ENCODE results near the gene FKRP. TPM values are rescaled to one million over a fixed set of nuclear protein-coding genes. Genes with fewer than 3 reads are reported as not detected.

The FKRP gene
- total and polyA plus RNA-seq, 2 of the 13 experiments (the other 11 are each of a cell fraction or from before 2014, with no cell fraction given), result 7.3 to 9.8 TPM

GRCh38 chr19:46788262-46788967, 42.6 kb downstream of the FKRP start, which contains the start of gene SLC1A5 (continued):
- TF ChIP-seq ZNF75D (CRISPR knock-in tag; IDR thresholded peaks at IDR 0.05; ENCODE audit: borderline replicate concordance), result 0 out of 2 replicates have a peak, but pooled peaks have one; percentile 29
- TF ChIP-seq TFDP1 (CRISPR knock-in tag; IDR thresholded peaks at IDR 0.05; ENCODE audit: borderline replicate concordance), result peak; percentile 90
- 0 out of 2 replicates have a peak, but pooled peaks have one; percentile 31 for TF ChIP-seq ZSCAN30 (CRISPR knock-in tag; IDR thresholded peaks at IDR 0.05)
- TF ChIP-seq ZNF562 (CRISPR knock-in tag; IDR thresholded peaks at IDR 0.05; ENCODE audit: borderline replicate concordance), result no peak
- TF ChIP-seq REXO4 (CRISPR knock-in tag; IDR thresholded peaks at IDR 0.05; ENCODE audit: borderline replicate concordance), result no peak
- no peak for TF ChIP-seq HMGA1 (CRISPR knock-in tag; conservative IDR thresholded peaks at IDR 0.05)
- no peak for TF ChIP-seq ZNF558 (CRISPR knock-in tag; IDR thresholded peaks at IDR 0.05; ENCODE audit: borderline replicate concordance)
- TF ChIP-seq HHEX (CRISPR knock-in tag; IDR thresholded peaks at IDR 0.05), result no peak
- no peak for TF ChIP-seq ZNF7 (CRISPR knock-in tag; IDR thresholded peaks at IDR 0.05)
- no peak for TF ChIP-seq RORA (CRISPR knock-in tag; IDR thresholded peaks at IDR 0.05)
- TF ChIP-seq, protein P1, sequence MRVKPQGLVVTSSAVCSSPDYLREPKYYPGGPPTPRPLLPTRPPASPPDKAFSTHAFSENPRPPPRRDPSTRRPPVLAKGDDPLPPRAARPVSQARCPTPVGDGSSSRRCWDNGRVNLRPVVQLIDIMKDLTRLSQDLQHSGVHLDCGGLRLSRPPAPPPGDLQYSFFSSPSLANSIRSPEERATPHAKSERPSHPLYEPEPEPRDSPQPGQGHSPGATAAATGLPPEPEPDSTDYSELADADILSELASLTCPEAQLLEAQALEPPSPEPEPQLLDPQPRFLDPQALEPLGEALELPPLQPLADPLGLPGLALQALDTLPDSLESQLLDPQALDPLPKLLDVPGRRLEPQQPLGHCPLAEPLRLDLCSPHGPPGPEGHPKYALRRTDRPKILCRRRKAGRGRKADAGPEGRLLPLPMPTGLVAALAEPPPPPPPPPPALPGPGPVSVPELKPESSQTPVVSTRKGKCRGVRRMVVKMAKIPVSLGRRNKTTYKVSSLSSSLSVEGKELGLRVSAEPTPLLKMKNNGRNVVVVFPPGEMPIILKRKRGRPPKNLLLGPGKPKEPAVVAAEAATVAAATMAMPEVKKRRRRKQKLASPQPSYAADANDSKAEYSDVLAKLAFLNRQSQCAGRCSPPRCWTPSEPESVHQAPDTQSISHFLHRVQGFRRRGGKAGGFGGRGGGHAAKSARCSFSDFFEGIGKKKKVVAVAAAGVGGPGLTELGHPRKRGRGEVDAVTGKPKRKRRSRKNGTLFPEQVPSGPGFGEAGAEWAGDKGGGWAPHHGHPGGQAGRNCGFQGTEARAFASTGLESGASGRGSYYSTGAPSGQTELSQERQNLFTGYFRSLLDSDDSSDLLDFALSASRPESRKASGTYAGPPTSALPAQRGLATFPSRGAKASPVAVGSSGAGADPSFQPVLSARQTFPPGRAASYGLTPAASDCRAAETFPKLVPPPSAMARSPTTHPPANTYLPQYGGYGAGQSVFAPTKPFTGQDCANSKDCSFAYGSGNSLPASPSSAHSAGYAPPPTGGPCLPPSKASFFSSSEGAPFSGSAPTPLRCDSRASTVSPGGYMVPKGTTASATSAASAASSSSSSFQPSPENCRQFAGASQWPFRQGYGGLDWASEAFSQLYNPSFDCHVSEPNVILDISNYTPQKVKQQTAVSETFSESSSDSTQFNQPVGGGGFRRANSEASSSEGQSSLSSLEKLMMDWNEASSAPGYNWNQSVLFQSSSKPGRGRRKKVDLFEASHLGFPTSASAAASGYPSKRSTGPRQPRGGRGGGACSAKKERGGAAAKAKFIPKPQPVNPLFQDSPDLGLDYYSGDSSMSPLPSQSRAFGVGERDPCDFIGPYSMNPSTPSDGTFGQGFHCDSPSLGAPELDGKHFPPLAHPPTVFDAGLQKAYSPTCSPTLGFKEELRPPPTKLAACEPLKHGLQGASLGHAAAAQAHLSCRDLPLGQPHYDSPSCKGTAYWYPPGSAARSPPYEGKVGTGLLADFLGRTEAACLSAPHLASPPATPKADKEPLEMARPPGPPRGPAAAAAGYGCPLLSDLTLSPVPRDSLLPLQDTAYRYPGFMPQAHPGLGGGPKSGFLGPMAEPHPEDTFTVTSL (CRISPR knock-in tag; IDR thresholded peaks at IDR 0.05; ENCODE audit: borderline replicate concordance), result no peak
- TF ChIP-seq HIVEP1 (CRISPR knock-in tag; IDR thresholded peaks at IDR 0.05), result no peak
- TF ChIP-seq ZNF343 (CRISPR knock-in tag; IDR thresholded peaks at IDR 0.05), result 0 out of 2 replicates have a peak, but pooled peaks have one; percentile 70
- TF ChIP-seq, protein P2, sequence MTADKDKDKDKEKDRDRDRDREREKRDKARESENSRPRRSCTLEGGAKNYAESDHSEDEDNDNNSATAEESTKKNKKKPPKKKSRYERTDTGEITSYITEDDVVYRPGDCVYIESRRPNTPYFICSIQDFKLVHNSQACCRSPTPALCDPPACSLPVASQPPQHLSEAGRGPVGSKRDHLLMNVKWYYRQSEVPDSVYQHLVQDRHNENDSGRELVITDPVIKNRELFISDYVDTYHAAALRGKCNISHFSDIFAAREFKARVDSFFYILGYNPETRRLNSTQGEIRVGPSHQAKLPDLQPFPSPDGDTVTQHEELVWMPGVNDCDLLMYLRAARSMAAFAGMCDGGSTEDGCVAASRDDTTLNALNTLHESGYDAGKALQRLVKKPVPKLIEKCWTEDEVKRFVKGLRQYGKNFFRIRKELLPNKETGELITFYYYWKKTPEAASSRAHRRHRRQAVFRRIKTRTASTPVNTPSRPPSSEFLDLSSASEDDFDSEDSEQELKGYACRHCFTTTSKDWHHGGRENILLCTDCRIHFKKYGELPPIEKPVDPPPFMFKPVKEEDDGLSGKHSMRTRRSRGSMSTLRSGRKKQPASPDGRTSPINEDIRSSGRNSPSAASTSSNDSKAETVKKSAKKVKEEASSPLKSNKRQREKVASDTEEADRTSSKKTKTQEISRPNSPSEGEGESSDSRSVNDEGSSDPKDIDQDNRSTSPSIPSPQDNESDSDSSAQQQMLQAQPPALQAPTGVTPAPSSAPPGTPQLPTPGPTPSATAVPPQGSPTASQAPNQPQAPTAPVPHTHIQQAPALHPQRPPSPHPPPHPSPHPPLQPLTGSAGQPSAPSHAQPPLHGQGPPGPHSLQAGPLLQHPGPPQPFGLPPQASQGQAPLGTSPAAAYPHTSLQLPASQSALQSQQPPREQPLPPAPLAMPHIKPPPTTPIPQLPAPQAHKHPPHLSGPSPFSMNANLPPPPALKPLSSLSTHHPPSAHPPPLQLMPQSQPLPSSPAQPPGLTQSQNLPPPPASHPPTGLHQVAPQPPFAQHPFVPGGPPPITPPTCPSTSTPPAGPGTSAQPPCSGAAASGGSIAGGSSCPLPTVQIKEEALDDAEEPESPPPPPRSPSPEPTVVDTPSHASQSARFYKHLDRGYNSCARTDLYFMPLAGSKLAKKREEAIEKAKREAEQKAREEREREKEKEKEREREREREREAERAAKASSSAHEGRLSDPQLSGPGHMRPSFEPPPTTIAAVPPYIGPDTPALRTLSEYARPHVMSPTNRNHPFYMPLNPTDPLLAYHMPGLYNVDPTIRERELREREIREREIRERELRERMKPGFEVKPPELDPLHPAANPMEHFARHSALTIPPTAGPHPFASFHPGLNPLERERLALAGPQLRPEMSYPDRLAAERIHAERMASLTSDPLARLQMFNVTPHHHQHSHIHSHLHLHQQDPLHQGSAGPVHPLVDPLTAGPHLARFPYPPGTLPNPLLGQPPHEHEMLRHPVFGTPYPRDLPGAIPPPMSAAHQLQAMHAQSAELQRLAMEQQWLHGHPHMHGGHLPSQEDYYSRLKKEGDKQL (CRISPR knock-in tag; IDR thresholded peaks at IDR 0.05; ENCODE audit: low read depth), result no peak
- peak; percentile 25; the same call in 1 of the 2 replicates for TF ChIP-seq ZNF839 (CRISPR knock-in tag; IDR thresholded peaks at IDR 0.05; ENCODE audit: borderline replicate concordance)
- no peak for TF ChIP-seq FOXK2 (IDR thresholded peaks at IDR 0.05)
- peak; percentile 91 for TF ChIP-seq DMAP1 (CRISPR knock-in tag; IDR thresholded peaks at IDR 0.05)
- TF ChIP-seq SP1 (IDR thresholded peaks at IDR 0.05), result no peak
- TF ChIP-seq SP1 (CRISPR knock-in tag; IDR thresholded peaks at IDR 0.05), result peak; percentile 83
